Neural progenitor cell (in vitro differentiated cells): ENCODE results near the gene SYNRG. TPM values are rescaled to one million over a fixed set of nuclear protein-coding genes. Genes with fewer than 3 reads are reported as not detected.

Experiments
- DNase-seq: peaks from one replicate; pipeline ENCODE4 v3.0.0-alpha.2; 2016; ENCODE audit warnings: low spot score
- H2AFZ ChIP-seq: fragments of 200-600 bp; sonication (generic); replicated peaks from 2 replicates; pipeline ENCODE4 v1.6.1; 2016; ENCODE audit warnings: antibody characterized with exemption
- H3F3A ChIP-seq: fragments of 200-600 bp; sonication (generic); 2 replicates; pipeline ENCODE4 v1.6.1; 2016; ENCODE audit warnings: antibody characterized with exemption, low read depth
- H3K27ac ChIP-seq: fragments of 200-600 bp; sonication (generic); 2 replicates; pipeline ENCODE4 v1.5.1; 2016; ENCODE audit warnings: mild to moderate bottlenecking
- H3K27me3 ChIP-seq: fragments of 200-600 bp; sonication (generic); 2 replicates; pipeline ENCODE4 v1.6.1; 2016; ENCODE audit warnings: mild to moderate bottlenecking, moderate library complexity
- H3K36me3 ChIP-seq: fragments of 200-600 bp; sonication (generic); 2 replicates; pipeline ENCODE4 v1.5.1; 2016
- H3K4me1 ChIP-seq: fragments of 200-600 bp; sonication (generic); 2 replicates; pipeline ENCODE4 v1.6.1; 2016; ENCODE audit warnings: mixed run types
- H3K4me2 ChIP-seq: fragments of 200-600 bp; sonication (generic); 2 replicates; pipeline ENCODE4 v1.6.1; 2016
- H3K4me3 ChIP-seq: fragments of 200-600 bp; sonication (generic); 2 replicates; pipeline ENCODE4 v1.5.1; 2016
- H3K79me2 ChIP-seq: fragments of 200-600 bp; sonication (generic); 2 replicates; pipeline ENCODE4 v1.6.1; 2016; ENCODE audit warnings: low read depth
- H3K9ac ChIP-seq: fragments of 200-600 bp; sonication (generic); 2 replicates; pipeline ENCODE4 v1.6.1; 2016
- H3K9me3 ChIP-seq: fragments of 200-600 bp; sonication (generic); 2 replicates; pipeline ENCODE4 v1.5.1; 2016; ENCODE audit warnings: low read depth
- H4K20me1 ChIP-seq: fragments of 200-600 bp; sonication (generic); 2 replicates; pipeline ENCODE4 v1.6.1; 2016; ENCODE audit warnings: low read depth
- H3K27ac Mint-ChIP-seq: 3 replicates; pipeline ENCODE4 v1.8.0; 2021; ENCODE audit warnings: mixed read lengths
- H3K27me3 Mint-ChIP-seq: 2 replicates; pipeline ENCODE4 v1.8.0; 2022; ENCODE audit warnings: low read depth, mild to moderate bottlenecking, inconsistent platforms, moderate library complexity, mixed read lengths; ENCODE audit not compliant: insufficient read depth
- H3K36me3 Mint-ChIP-seq: 3 replicates; pipeline ENCODE4 v1.8.0; 2021; ENCODE audit warnings: mixed read lengths
- H3K4me1 Mint-ChIP-seq: 3 replicates; pipeline ENCODE4 v1.8.0; 2021; ENCODE audit warnings: mixed read lengths
- H3K4me3 Mint-ChIP-seq: 3 replicates; pipeline ENCODE4 v1.8.0; 2021; ENCODE audit warnings: mild to moderate bottlenecking, moderate library complexity, mixed read lengths
- H3K9me3 Mint-ChIP-seq: 3 replicates; pipeline ENCODE4 v1.8.0; 2020; ENCODE audit warnings: mixed read lengths
- CTCF ChIP-seq: fragments of 200-600 bp; sonication (generic); IDR thresholded peaks from 2 replicates; pipeline ENCODE4 v1.5.1; 2017; ENCODE audit warnings: antibody characterized with exemption, mild to moderate bottlenecking
- EZH2 ChIP-seq: fragments of 200-600 bp; sonication (generic); IDR thresholded peaks from 2 replicates; pipeline ENCODE4 v1.6.1; 2017; ENCODE audit warnings: antibody characterized with exemption, mild to moderate bottlenecking, moderate library complexity
- EZH2phosphoT487 ChIP-seq: fragments of 200-600 bp; sonication (generic); IDR thresholded peaks from 2 replicates; pipeline ENCODE4 v1.6.1; 2017; ENCODE audit warnings: antibody characterized with exemption
- total RNA-seq: library from RNA; depleted of rRNA; stranded (reverse); fragments of >200 nt; gene quantifications from 2 replicates; pipeline ENCODE4 v1.2.3, GENCODE V29; 2015; ENCODE audit warnings: low replicate concordance

Gene SYNRG
- total RNA-seq, 1 donor from 2014 or later = 22.4 TPM

- peaks cover 3% of the 10 kb centered on the region for H3K27me3 Mint-ChIP-seq
- no peaks in the 10 kb centered on the region for H3K9me3 Mint-ChIP-seq
- no peaks in the 10 kb centered on the region for H3K4me1 ChIP-seq
- no peak overlapping the region for H3K27ac Mint-ChIP-seq
- H2AFZ ChIP-seq = no peak overlapping the region
- no peak overlapping the region for H3K27ac ChIP-seq
- H3F3A ChIP-seq = no peaks in the 10 kb centered on the region
- peaks cover 16% of the 10 kb centered on the region for H3K36me3 Mint-ChIP-seq
- no peak overlapping the region for H3K4me3 Mint-ChIP-seq
- no peaks in the 10 kb centered on the region for H3K27me3 ChIP-seq
- H3K36me3 ChIP-seq = peaks cover 3% of the 10 kb centered on the region
- H3K79me2 ChIP-seq = no peaks in the 10 kb centered on the region
- DNase-seq = no peak
- H3K9me3 ChIP-seq = no peaks in the 10 kb centered on the region
- H3K4me2 ChIP-seq = no peak overlapping the region
- H3K4me3 ChIP-seq = no peak overlapping the region
- no peak overlapping the region for H3K9ac ChIP-seq
- TF ChIP-seq CTCF (no peak), EZH2phosphoT487 (no peak), EZH2 (no peak)
- no peaks in the 10 kb centered on the region for H3K4me1 Mint-ChIP-seq
- H4K20me1 ChIP-seq = peaks cover 3% of the 10 kb centered on the region
Measured at GRCh38 chr17:37555386-37555785, 53.8 kb downstream of the SYNRG start.

GRCh38 chr17:37553401-37553966 is 55.7 kb downstream of the SYNRG start:
- H4K20me1 ChIP-seq = peaks cover 11% of the 10 kb centered on the region
- no peak overlapping the region for H3K9ac ChIP-seq
- no peak overlapping the region for H3K4me3 ChIP-seq
- H3K4me1 Mint-ChIP-seq = no peaks in the 10 kb centered on the region
- TF ChIP-seq CTCF = no peak
- TF ChIP-seq EZH2 = no peak
- no peak for TF ChIP-seq EZH2phosphoT487
- H3K27ac Mint-ChIP-seq = no peak overlapping the region
- H2AFZ ChIP-seq = no peak overlapping the region
- no peaks in the 10 kb centered on the region for H3K27me3 ChIP-seq
- H3K9me3 ChIP-seq = no peaks in the 10 kb centered on the region
- no peaks in the 10 kb centered on the region for H3F3A ChIP-seq
- H3K9me3 Mint-ChIP-seq = no peaks in the 10 kb centered on the region
- peaks cover 3% of the 10 kb centered on the region for H3K27me3 Mint-ChIP-seq
- no peak overlapping the region for H3K27ac ChIP-seq
- H3K4me3 Mint-ChIP-seq = no peak overlapping the region
- H3K4me2 ChIP-seq = no peak overlapping the region
- DNase-seq = no peak
- H3K4me1 ChIP-seq = no peaks in the 10 kb centered on the region
- no peaks in the 10 kb centered on the region for H3K79me2 ChIP-seq
- peaks cover 16% of the 10 kb centered on the region for H3K36me3 Mint-ChIP-seq
- peaks cover 3% of the 10 kb centered on the region for H3K36me3 ChIP-seq

- Histone ChIP-seq H3K4me2 (no peak overlapping the region), H3K9me3 (no peaks in the 10 kb centered on the region), H3K36me3 (no peaks in the 10 kb centered on the region), H3K79me2 (no peaks in the 10 kb centered on the region), H4K20me1 (peaks cover 28% of the 10 kb centered on the region), H3K4me3 (no peak overlapping the region), H2AFZ (no peak overlapping the region), H3K9ac (no peak overlapping the region), H3F3A (no peaks in the 10 kb centered on the region), H3K27ac (no peak overlapping the region), H3K4me1 (peaks cover 12% of the 10 kb centered on the region), H3K27me3 (no peaks in the 10 kb centered on the region)
- Mint-ChIP-seq H3K9me3 (no peaks in the 10 kb centered on the region), H3K36me3 (peaks cover 10% of the 10 kb centered on the region), H3K4me1 (peaks cover 3% of the 10 kb centered on the region), H3K27me3 (peaks cover 3% of the 10 kb centered on the region), H3K4me3 (no peak overlapping the region), H3K27ac (no peak overlapping the region)
- TF ChIP-seq EZH2 (no peak), CTCF (no peak), EZH2phosphoT487 (no peak)
- DNase-seq = no peak
Measured at GRCh38 chr17:37551788-37552187, 57.4 kb downstream of the SYNRG start.
